Testis (tissue), 2 donors: Measurements from ENCODE around the gene MKX.

ENCODE experiments used
- POLR2A ChIP-seq: fragments of 450-650 bp; IDR thresholded peaks from one replicate; pipeline ENCODE4 v1.6.1; 2017; ENCODE audit warnings: antibody characterized with exemption, mild to moderate bottlenecking, moderate library complexity
- TF ChIP-seq, protein P1 (sequence below), 3 experiments: fragments of 450-650 bp in 2 of 3; fragments of 200-600 bp in 1 of 3; sonication (generic) in 1 of 3; IDR thresholded peaks; one replicate each; pipeline ENCODE4 v1.5.1; 2016 to 2019; ENCODE audit warnings: antibody characterized with exemption in 3 of 3, mild to moderate bottlenecking in 2 of 3, moderate library complexity in 1 of 3

DNA sequence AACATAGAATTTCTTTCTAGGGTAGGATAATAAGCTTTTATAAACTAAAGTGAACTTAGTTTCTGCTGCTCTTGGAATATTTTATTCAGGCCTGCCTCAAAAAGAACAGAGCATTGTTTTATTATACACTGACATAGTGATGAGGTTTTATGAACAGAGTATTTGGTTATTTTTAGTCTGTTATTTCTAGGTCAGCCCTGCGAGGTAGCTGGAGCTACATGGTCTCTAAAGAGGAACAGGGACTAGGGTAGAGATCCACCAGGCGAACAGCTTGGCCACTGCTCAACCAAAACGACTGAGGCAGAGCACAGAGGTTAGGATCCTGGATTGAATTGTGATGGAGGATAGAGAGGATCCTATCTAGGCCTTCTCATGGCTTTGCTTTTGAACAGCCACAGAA lies 53.0 kb downstream of the MKX start:
- no peak for TF ChIP-seq POLR2A
- TF ChIP-seq, protein P1, sequence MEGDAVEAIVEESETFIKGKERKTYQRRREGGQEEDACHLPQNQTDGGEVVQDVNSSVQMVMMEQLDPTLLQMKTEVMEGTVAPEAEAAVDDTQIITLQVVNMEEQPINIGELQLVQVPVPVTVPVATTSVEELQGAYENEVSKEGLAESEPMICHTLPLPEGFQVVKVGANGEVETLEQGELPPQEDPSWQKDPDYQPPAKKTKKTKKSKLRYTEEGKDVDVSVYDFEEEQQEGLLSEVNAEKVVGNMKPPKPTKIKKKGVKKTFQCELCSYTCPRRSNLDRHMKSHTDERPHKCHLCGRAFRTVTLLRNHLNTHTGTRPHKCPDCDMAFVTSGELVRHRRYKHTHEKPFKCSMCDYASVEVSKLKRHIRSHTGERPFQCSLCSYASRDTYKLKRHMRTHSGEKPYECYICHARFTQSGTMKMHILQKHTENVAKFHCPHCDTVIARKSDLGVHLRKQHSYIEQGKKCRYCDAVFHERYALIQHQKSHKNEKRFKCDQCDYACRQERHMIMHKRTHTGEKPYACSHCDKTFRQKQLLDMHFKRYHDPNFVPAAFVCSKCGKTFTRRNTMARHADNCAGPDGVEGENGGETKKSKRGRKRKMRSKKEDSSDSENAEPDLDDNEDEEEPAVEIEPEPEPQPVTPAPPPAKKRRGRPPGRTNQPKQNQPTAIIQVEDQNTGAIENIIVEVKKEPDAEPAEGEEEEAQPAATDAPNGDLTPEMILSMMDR (IDR thresholded peaks at IDR 0.05), result no peak
